Endometrial microvascular endothelial cells (primary cell): Measurements from ENCODE around the gene UPF3A. TPM values are rescaled to one million over a fixed set of nuclear protein-coding genes. Genes with fewer than 3 reads are reported as not detected.
"Not testable (repeated sequence)": the region's sequence is repeated elsewhere in the genome, so short reads cannot be mapped to it uniquely, and the experiment has no call there.

Experiments
- in situ Hi-C: cut with HindIII; loops from 2 replicates; pipeline ENCODE4 v1.10.0; 2017; ENCODE audit warnings: low sequenced_read_pairs, low pct_unique_long_range_greater_than_20kb; ENCODE audit errors: inconsistent ontology term
- total RNA-seq: library from RNA; depleted of rRNA; stranded (reverse); fragments of >200 nt; gene quantifications from one replicate; pipeline ENCODE4 v1.2.3, GENCODE V29; 2015; ENCODE audit errors: inconsistent ontology term

UPF3A gene
- total RNA-seq, 1 donor from 2014 or later, result 15.4 TPM

- in situ Hi-C loops, result no loop called here
Observed at GRCh38 chr13:114321256-114321655, 39.9 kb downstream of the UPF3A start.

DNA sequence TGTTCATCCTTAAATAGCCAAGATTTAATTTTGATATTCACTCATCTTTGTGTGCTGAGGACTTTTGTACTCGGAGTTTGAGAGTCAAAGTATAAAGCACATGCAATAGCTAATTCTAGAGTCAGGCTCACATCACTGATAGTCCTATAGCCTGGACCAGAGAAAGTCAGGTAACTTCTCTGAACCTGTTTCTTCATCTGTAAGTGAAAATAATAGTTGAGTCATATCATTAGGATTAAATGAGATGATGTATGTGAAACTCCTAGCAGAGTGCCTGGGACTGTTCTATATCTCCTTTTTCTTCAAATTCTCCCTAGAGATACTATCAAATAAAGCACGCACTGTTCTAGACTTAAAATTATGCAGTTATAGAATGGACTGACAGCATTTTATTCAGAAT lies 41.9 kb downstream of the UPF3A start:
- in situ Hi-C loops, result no loop called here

DNA sequence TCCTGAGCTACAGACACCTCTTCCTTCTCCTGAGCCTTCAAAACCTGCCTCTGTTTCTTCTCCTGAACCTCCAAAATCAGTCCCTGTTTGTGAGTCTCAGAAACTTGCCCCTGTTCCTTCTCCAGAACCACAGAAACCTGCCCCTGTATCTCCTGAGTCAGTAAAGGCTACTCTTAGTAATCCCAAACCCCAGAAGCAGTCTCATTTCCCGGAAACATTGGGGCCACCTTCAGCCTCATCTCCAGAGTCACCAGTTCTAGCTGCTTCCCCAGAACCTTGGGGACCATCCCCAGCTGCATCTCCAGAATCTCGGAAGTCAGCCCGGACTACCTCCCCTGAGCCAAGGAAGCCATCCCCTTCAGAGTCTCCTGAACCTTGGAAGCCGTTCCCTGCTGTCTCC lies 42.9 kb downstream of the UPF3A start:
- in situ Hi-C loops, result no loop called here

GRCh38 chr13:114325729-114326128 lies 44.3 kb downstream of the UPF3A start:
- in situ Hi-C loops, result no loop called here

GRCh38 chr13:114328034-114328433 lies 46.6 kb downstream of the UPF3A start:
- in situ Hi-C loops, result no loop called here

DNA sequence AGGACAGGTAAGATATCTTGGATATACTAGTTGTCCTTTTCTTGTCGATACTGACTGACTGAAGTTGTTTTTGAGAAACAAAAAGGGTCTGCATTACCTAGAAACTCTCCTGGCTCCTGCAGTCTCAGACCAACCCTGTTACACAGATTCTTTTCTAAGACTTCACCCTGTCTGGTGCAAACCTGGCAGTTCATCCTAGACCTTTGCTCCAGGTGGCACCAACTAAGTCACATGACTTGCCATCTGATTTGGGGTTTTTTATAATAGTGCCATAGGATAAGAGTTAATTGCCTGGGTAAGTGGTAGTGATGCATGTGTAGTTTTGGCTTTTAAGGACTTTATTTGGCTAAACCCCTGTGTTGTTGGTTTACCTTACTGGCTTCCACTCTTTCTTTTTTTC lies 47.2 kb downstream of the UPF3A start:
- in situ Hi-C loops, result no loop called here

GRCh38 chr13:114330086-114330485 lies 48.7 kb downstream of the UPF3A start:
- in situ Hi-C loops, result no loop called here

GRCh38 chr13:114333881-114334280 lies 52.5 kb downstream of the UPF3A start:
- in situ Hi-C loops, result not testable (repeated sequence)

GRCh38 chr13:114334305-114335053 lies 53.1 kb downstream of the UPF3A start:
- in situ Hi-C loops, result no loop called here

GRCh38 chr13:114336457-114336856 lies 55.1 kb downstream of the UPF3A start:
- in situ Hi-C loops, result not testable (repeated sequence)

- in situ Hi-C loops, result no loop called here
Observed at GRCh38 chr13:114338959-114339358, 57.6 kb downstream of the UPF3A start.

DNA sequence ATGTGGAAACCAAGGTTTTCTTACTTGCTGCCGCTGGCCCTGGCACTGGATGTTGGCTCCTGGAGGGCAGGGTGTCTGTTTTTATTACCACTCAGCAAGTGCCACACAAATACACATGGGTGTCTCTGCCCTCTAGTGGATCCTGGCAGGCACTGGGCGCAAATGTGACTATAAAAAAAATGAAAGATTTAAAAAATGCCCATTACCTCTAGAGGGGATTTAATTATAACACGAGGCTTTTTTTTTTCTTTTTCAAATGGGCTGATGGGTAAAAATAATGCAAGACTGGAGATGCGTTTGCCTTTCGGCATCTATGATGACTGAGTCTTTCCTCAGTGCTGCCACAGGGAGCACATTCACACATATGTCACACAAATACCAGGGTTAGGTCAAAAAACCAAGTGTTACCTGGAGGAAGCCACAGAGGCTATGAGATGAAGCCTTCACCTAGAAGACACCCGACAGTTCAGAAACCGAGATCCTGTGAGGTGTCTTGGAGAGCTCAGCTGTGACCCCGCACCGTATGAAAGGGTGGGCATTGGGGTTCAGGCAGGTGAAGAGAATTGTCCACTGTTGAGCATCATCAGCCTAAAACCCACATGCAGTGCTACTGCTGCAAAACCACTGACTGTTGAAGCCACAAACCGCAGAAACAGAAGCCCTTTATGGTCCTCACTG lies 58.6 kb downstream of the UPF3A start:
- in situ Hi-C loops, result no loop called here

DNA sequence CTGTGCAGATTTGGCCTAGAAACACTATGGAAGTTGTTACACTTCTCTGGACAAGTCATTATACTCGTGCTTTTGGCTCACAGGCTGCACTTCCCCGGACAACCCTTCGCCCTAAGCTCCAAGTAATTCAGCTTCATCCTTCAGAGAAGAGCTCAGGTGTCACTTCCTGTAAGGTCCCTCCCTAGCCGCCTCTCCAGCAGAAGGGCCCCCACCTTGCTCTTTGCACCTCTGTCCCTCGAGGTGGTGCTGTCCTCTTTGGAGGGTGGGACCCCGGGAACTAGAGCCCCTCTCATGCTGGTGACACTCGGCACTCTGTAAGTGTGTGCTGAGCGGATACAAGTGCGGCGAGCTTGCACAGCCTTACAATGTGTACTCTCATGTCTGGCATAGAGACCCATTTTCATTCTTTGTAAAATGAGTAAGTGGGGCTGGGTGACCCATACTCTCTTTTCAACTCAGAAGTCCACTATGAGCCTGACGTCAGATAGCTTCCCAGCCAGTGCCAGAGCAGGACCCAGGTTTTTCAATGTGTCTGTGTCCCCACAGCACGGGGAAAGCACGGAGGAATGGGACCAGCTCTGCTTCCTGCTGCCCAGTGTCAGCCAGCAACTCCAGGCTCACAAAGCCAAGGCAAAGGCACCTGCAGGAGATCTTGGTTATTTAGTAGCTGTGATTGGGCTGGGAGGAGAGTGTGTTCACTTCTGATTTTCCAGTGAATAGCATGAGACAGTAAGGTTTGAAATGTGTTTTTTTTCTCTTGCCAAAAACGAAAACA lies 59.8 kb downstream of the UPF3A start:
- in situ Hi-C loops, result no loop called here

DNA sequence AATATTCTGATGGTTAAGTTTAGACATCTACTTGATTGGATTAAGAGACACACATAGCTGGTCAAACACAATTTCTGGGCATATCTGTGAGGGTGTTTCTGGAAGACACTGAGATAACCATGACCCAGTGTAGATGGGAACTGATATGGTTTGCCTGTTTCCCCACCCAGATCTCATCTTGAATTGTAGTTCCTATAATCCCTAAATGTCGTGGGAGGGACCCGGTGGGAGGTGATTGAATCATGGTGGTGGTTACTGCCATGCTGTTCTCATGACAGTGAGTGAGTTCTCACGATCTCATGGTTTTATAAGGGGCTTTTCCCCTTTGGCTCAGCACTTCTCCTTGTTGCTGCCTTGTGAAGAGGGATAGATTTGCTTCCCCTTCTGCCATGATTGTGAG lies 65.9 kb downstream of the UPF3A start:
- in situ Hi-C loops, result not testable (repeated sequence)

DNA sequence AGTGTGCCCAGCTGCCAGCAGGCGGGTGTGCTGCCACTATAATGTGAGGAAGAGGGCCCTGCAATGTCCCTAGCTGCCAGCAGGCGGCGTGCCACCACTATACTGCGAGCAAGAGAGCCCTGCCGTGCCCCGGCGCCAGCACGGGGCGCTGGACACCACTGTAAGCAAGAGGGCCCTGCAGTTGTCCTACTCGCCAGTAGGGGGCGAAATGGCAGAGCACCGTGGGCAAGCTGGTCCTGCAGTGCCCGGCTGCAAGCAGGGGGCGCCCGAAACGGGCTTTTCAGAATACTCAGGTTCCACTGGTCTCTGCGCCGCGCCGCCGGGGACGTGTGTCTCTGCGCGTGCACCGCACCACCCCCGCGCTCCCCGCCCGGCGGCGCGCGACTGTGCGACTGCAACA lies 71.4 kb downstream of the UPF3A start:
- in situ Hi-C loops, result not testable (repeated sequence)

DNA sequence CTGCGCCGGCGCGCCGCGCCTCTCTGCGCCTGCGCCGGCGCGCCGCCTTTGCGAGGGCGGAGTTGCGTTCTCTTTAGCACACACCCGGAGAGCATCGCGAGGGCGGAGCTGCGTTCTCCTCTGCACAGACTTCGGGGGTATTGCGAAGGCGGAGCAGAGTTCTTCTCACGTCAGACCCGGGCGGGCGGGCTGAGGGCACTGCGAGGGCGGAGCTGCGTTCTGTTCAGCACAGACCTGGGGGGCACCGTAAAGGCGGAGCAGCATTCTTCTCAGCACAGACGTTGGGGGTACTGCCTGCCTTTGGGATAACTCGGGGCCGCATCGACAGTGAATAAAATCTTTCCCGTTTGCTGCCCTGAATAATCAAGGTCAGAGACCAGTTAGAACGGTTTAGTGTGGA lies 72.0 kb downstream of the UPF3A start:
- in situ Hi-C loops, result not testable (repeated sequence)
